ENCODE results near the gene SHROOM3.

Gene SHROOM3

GRCh38 chr4:76525751-76526150 lies 90.7 kb downstream of the SHROOM3 start (continued):
- TF ChIP-seq PATZ1 (CRISPR knock-in tag; IDR thresholded peaks at IDR 0.05; ENCODE audit: borderline replicate concordance) (no peak), CSRNP3 (CRISPR knock-in tag; IDR thresholded peaks at IDR 0.05) (no peak), ZFP3 (CRISPR knock-in tag; IDR thresholded peaks at IDR 0.05) (no peak)

GRCh38 chr4:76526585-76526990 lies 91.6 kb downstream of the SHROOM3 start:
- no peak for ATAC-seq
- no peak for TF ChIP-seq TOX (CRISPR knock-in tag; IDR thresholded peaks at IDR 0.05; ENCODE audit: borderline replicate concordance)
- no peak for TF ChIP-seq OSR1 (CRISPR knock-in tag; IDR thresholded peaks at IDR 0.05)
- no peak for TF ChIP-seq TCF4 (CRISPR knock-in tag; IDR thresholded peaks at IDR 0.05; ENCODE audit: borderline replicate concordance)
- no peak for TF ChIP-seq BACH2 (CRISPR knock-in tag; IDR thresholded peaks at IDR 0.05; ENCODE audit: borderline replicate concordance)
- no peak for TF ChIP-seq CSDC2 (CRISPR knock-in tag; IDR thresholded peaks at IDR 0.05)
- TF ChIP-seq PATZ1 (CRISPR knock-in tag; IDR thresholded peaks at IDR 0.05; ENCODE audit: borderline replicate concordance), result no peak
- no peak for TF ChIP-seq ESRRG (CRISPR knock-in tag; IDR thresholded peaks at IDR 0.05)
- TF ChIP-seq ZNF565 (CRISPR knock-in tag; conservative IDR thresholded peaks at IDR 0.05; ENCODE audit: low read depth), result no peak
- no peak for TF ChIP-seq POU6F1 (CRISPR knock-in tag; IDR thresholded peaks at IDR 0.05; ENCODE audit: borderline replicate concordance, low read depth)

- ATAC-seq, result no peak
- TF ChIP-seq ISL1 (CRISPR knock-in tag; IDR thresholded peaks at IDR 0.05), result no peak
- no peak for TF ChIP-seq CSDC2 (CRISPR knock-in tag; IDR thresholded peaks at IDR 0.05)
These were observed 92.6 kb downstream of the SHROOM3 start for GRCh38 chr4:76527666-76528065.

- no peak for ATAC-seq
- no peak for TF ChIP-seq CREB5 (CRISPR knock-in tag; IDR thresholded peaks at IDR 0.05; ENCODE audit: low read depth)
- TF ChIP-seq PATZ1 (CRISPR knock-in tag; IDR thresholded peaks at IDR 0.05; ENCODE audit: borderline replicate concordance), result no peak
- TF ChIP-seq ZC3H10 (CRISPR knock-in tag; IDR thresholded peaks at IDR 0.05), result no peak
- no peak for TF ChIP-seq ZFP3 (CRISPR knock-in tag; IDR thresholded peaks at IDR 0.05)
- TF ChIP-seq ARNTL (CRISPR knock-in tag; IDR thresholded peaks at IDR 0.05; ENCODE audit: borderline replicate concordance, low read depth), result no peak
- no peak for TF ChIP-seq TOX (CRISPR knock-in tag; IDR thresholded peaks at IDR 0.05; ENCODE audit: borderline replicate concordance)
- TF ChIP-seq RARB (CRISPR knock-in tag; IDR thresholded peaks at IDR 0.05), result no peak
- TF ChIP-seq CSDC2 (CRISPR knock-in tag; IDR thresholded peaks at IDR 0.05), result no peak
- no peak for TF ChIP-seq BACH2 (CRISPR knock-in tag; IDR thresholded peaks at IDR 0.05; ENCODE audit: borderline replicate concordance)
- TF ChIP-seq CSRNP3 (CRISPR knock-in tag; IDR thresholded peaks at IDR 0.05), result no peak
- no peak for TF ChIP-seq PPARA (CRISPR knock-in tag; IDR thresholded peaks at IDR 0.05; ENCODE audit: borderline replicate concordance)
- TF ChIP-seq GLIS3 (CRISPR knock-in tag; IDR thresholded peaks at IDR 0.05), result no peak
- TF ChIP-seq ESRRG (CRISPR knock-in tag; IDR thresholded peaks at IDR 0.05), result no peak
- no peak for TF ChIP-seq ZNF565 (CRISPR knock-in tag; conservative IDR thresholded peaks at IDR 0.05; ENCODE audit: low read depth)
These were observed 96.6 kb downstream of the SHROOM3 start for GRCh38 chr4:76531597-76531996.
